ENCODE results near the gene KLHL3. TPM values are rescaled to one million over a fixed set of nuclear protein-coding genes. Genes with fewer than 3 reads are reported as not detected.

The KLHL3 gene
- total RNA-seq, 6 experiments from 2014 or later: 0.25 to 1.3 (median 0.53) TPM

DNA sequence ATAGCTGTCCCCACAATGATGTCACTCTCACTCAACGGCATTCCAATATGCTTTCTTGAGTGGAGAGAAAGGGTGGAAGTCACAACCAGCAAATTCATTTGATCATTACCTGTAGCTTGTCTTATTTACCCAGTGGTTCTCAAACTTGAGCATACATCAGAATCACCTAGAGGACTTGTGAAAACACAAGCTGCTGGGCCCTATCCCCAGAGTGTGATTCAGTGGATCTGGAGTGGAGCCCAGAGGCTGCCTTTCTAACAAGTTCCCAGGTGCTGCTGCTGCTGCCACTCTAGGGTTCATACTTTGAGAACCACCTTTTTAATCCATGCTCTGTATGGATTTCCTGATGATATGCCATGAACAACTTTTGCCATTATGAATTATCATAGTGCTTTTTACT, 94.7 kb downstream of the KLHL3 start:
- H3K4me3 Mint-ChIP-seq: no peak overlapping the region
- H3K27ac Mint-ChIP-seq: no peak overlapping the region
- TF ChIP-seq, protein P1, sequence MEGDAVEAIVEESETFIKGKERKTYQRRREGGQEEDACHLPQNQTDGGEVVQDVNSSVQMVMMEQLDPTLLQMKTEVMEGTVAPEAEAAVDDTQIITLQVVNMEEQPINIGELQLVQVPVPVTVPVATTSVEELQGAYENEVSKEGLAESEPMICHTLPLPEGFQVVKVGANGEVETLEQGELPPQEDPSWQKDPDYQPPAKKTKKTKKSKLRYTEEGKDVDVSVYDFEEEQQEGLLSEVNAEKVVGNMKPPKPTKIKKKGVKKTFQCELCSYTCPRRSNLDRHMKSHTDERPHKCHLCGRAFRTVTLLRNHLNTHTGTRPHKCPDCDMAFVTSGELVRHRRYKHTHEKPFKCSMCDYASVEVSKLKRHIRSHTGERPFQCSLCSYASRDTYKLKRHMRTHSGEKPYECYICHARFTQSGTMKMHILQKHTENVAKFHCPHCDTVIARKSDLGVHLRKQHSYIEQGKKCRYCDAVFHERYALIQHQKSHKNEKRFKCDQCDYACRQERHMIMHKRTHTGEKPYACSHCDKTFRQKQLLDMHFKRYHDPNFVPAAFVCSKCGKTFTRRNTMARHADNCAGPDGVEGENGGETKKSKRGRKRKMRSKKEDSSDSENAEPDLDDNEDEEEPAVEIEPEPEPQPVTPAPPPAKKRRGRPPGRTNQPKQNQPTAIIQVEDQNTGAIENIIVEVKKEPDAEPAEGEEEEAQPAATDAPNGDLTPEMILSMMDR (IDR thresholded peaks at IDR 0.05): no peak
- no peak for DNase-seq
- no peaks in the 10 kb centered on the region for H3K4me1 Mint-ChIP-seq (ENCODE audit: low read depth)
- H3K27me3 Mint-ChIP-seq (ENCODE audit: insufficient read depth): peaks cover 3% of the 10 kb centered on the region
- no peaks in the 10 kb centered on the region for H3K36me3 Mint-ChIP-seq (ENCODE audit: low read depth)
- no peaks in the 10 kb centered on the region for H3K9me3 Mint-ChIP-seq

DNA sequence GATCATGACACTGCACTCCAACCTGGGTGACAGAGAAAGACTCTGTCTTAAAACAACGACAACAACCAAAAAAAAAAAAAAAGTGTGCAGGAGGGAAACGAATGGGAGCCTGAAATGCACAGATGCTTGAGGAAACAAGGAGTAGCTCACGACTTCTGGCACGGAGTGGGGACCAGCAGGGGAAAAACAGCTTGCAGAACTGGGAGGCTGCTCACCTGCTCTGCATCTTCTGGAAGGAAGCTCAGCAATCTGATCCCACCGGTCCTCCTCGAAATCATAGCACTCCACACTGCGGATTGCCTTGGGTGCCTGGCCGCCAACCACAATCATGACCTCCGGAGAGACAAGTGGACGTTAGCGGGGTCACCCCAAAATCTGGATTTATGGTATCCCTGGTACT, 96.2 kb downstream of the KLHL3 start:
- no peak overlapping the region for H3K27ac Mint-ChIP-seq
- DNase-seq: no peak
- H3K9me3 Mint-ChIP-seq: no peaks in the 10 kb centered on the region
- TF ChIP-seq, protein P1 (IDR thresholded peaks at IDR 0.05): no peak
- no peaks in the 10 kb centered on the region for H3K36me3 Mint-ChIP-seq (ENCODE audit: low read depth)
- no peak overlapping the region for H3K4me3 Mint-ChIP-seq
- H3K27me3 Mint-ChIP-seq (ENCODE audit: insufficient read depth): peaks cover 3% of the 10 kb centered on the region
- peaks cover 5% of the 10 kb centered on the region; the same call in 1 of the 2 replicates for H3K4me1 Mint-ChIP-seq (ENCODE audit: low read depth)

DNA sequence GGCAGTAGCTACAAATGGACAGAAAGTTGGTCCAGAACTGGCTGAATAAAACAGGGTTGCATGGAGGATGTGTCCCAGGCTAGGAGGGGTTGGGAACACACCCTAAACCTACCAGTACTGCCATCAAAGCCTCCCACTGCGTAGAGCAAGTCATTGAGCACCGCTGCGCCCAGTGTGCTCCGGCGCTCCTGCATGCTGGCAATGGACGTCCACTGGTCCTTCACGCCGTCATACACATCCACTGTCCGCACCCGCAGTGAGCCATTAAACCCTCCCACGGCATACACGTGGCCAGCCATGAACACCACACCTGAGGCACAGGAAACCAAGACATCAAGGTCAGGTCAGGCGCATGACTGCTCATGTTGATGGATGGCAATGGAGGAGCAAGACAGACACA, 97.0 kb downstream of the KLHL3 start:
- DNase-seq: no peak
- Mint-ChIP-seq H3K4me3 (no peak overlapping the region), H3K27ac (no peak overlapping the region), H3K4me1 (ENCODE audit: low read depth) (peaks cover 5% of the 10 kb centered on the region; the same call in 1 of the 2 replicates), H3K27me3 (ENCODE audit: insufficient read depth) (peaks cover 3% of the 10 kb centered on the region), H3K9me3 (no peaks in the 10 kb centered on the region), H3K36me3 (ENCODE audit: low read depth) (no peaks in the 10 kb centered on the region)
- TF ChIP-seq, protein P1 (IDR thresholded peaks at IDR 0.05): no peak

DNA sequence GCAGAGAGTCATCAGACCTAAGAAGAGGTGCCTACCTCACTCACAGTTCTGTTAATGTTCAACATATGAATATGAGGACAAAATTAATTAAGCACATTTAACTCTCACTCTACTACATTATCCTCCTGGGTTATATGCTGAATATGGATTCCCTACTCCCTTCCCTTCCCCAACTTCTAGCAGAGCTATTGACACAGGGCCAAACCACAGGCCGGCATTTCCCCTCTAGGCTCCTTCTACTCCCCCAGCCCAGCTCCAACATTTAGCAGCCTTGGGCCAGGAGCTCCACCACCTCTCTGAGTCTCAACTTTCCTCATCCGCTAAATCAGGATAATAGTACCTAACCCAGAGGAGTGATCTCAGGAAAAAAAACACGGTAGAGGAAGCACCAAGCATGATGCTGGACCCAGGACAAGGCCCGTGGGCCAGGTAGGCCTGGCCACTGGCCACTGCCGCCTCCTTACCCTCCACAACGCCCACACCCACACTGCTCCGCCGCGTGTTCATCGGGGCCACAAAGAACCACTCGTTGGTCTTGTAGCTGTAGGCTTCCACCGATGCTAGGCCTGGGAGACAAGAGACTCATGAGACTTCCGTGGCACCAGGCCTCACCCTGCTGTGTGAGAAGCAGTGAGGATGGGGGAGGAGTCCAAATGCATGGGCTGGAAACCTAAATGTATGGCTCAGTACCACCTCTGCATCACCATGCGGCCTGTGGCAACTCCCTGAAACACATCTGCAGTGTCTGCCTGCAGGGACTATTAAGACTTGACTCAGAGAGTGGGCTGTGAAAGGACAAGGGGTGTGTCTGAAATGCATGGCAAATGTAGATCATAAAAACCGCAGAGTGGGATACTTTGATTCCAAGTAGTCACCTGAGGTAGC, 98.8 kb downstream of the KLHL3 start:
- H3K4me3 Mint-ChIP-seq: no peak overlapping the region

DNA sequence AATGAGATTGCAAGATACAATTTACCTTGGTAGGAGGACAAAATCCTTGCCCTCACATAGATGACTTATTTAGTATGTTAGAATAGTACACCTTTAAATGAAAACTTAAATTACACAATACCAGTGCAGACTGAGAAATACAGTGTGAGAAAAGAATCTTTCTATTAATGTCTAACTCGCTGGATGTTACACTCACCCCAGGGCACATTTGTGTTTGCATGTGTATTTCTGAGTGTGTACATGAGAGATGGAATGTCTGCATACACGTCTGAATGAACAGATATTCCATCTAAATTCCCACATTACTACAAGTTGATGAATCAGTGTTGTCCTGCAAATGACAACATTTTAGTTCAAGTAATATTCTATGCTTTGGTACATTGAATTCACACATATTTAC, 99.8 kb downstream of the KLHL3 start:
- H3K4me3 Mint-ChIP-seq: no peak overlapping the region
- H3K4me1 Mint-ChIP-seq (ENCODE audit: low read depth): peaks cover 20% of the 10 kb centered on the region
- DNase-seq: no peak
- H3K36me3 Mint-ChIP-seq (ENCODE audit: low read depth): no peaks in the 10 kb centered on the region
- peaks cover 3% of the 10 kb centered on the region for H3K27me3 Mint-ChIP-seq (ENCODE audit: insufficient read depth)
- TF ChIP-seq, protein P1 (IDR thresholded peaks at IDR 0.05): no peak
- no peak overlapping the region for H3K27ac Mint-ChIP-seq
- H3K9me3 Mint-ChIP-seq: peaks cover 5% of the 10 kb centered on the region; the same call in 1 of the 2 replicates

More for the DNA sequence above, 98.8 kb downstream of the KLHL3 start:
- H3K36me3 Mint-ChIP-seq (ENCODE audit: low read depth): no peaks in the 10 kb centered on the region
- H3K4me1 Mint-ChIP-seq (ENCODE audit: low read depth): peaks cover 12% of the 10 kb centered on the region
- TF ChIP-seq, protein P1 (IDR thresholded peaks at IDR 0.05): no peak
- H3K9me3 Mint-ChIP-seq: no peaks in the 10 kb centered on the region
- H3K27ac Mint-ChIP-seq: no peak overlapping the region
- no peak for DNase-seq
- H3K27me3 Mint-ChIP-seq (ENCODE audit: insufficient read depth): peaks cover 3% of the 10 kb centered on the region

Data from HFFc6 (cell line).